ENCODE measurements around the gene ATP7B. TPM values are rescaled to one million over a fixed set of nuclear protein-coding genes. Genes with fewer than 3 reads are reported as not detected.

The ATP7B gene
- total and polyA plus RNA-seq, 12 donors: 0.80 to 5.6 (median 2.9) TPM

- TF ChIP-seq, protein P1, sequence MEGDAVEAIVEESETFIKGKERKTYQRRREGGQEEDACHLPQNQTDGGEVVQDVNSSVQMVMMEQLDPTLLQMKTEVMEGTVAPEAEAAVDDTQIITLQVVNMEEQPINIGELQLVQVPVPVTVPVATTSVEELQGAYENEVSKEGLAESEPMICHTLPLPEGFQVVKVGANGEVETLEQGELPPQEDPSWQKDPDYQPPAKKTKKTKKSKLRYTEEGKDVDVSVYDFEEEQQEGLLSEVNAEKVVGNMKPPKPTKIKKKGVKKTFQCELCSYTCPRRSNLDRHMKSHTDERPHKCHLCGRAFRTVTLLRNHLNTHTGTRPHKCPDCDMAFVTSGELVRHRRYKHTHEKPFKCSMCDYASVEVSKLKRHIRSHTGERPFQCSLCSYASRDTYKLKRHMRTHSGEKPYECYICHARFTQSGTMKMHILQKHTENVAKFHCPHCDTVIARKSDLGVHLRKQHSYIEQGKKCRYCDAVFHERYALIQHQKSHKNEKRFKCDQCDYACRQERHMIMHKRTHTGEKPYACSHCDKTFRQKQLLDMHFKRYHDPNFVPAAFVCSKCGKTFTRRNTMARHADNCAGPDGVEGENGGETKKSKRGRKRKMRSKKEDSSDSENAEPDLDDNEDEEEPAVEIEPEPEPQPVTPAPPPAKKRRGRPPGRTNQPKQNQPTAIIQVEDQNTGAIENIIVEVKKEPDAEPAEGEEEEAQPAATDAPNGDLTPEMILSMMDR (IDR thresholded peaks at IDR 0.05): no peak
- no peak for TF ChIP-seq POLR2A (IDR thresholded peaks at IDR 0.05)
- no peaks in the 10 kb centered on the region for H3K9me3 ChIP-seq (replicated peaks in 1 of 3)
- no peaks in the 10 kb centered on the region for H3K27me3 ChIP-seq
- 87 to 90% (median 90%) methylated on average over 13 of the region's 13 CpGs for WGBS, 4 donors
- no peak overlapping the region for H3K27ac ChIP-seq
- no peaks in the 10 kb centered on the region for H3K36me3 ChIP-seq (replicated peaks in 1 of 2)
- H3K4me1 ChIP-seq (replicated peaks in 1 of 2): peaks cover 3 to 4% of the 10 kb centered on the region in 2 donors
- no peak for DNase-seq
- H3K4me3 ChIP-seq: no peak overlapping the region
- intact Hi-C loops (cut with DNase I): loop anchor here in 1 of 2 donors (10.0 kb wide), 1 partner anchor 119 kb away; the partner anchor contains the start of gene NEK5
Observed at GRCh38 chr13:52005841-52006522, 5.3 kb downstream of the ATP7B start.

GRCh38 chr13:52004511-52005170 is 6.6 kb downstream of the ATP7B start:
- H3K36me3 ChIP-seq (replicated peaks in 1 of 2): no peaks in the 10 kb centered on the region
- no peaks in the 10 kb centered on the region for H3K9me3 ChIP-seq (replicated peaks in 1 of 3)
- H3K4me3 ChIP-seq: no peak overlapping the region
- WGBS, 4 donors: 81 to 88% (median 87%) methylated on average over 3 to 7 of the region's 7 CpGs
- H3K4me1 ChIP-seq (replicated peaks in 1 of 2): no peaks in the 10 kb centered on the region
- DNase-seq: no peak
- H3K27me3 ChIP-seq: no peaks in the 10 kb centered on the region
- intact Hi-C loops (cut with DNase I): loop anchor here (5.0 to 10.0 kb wide), 2 partner anchors 120 to 123 kb away; partner anchors contain the start of gene NEK5 (in 2 of the 2)
- H3K27ac ChIP-seq: no peak overlapping the region
- TF ChIP-seq POLR2A (IDR thresholded peaks at IDR 0.05): no peak
- TF ChIP-seq, protein P1 (IDR thresholded peaks at IDR 0.05): no peak

GRCh38 chr13:52003541-52003940 is 7.7 kb downstream of the ATP7B start:
- H3K27ac ChIP-seq: no peak overlapping the region
- intact Hi-C loops (cut with DNase I): loop anchor here (5.0 to 10.0 kb wide), 2 partner anchors 121 to 124 kb away; partner anchors contain the start of gene NEK5 (in 2 of the 2)
- WGBS, 4 donors: 86 to 90% (median 88%) methylated on average over 4 of the region's 4 CpGs
- H3K4me3 ChIP-seq: no peak overlapping the region
- no peaks in the 10 kb centered on the region for H3K4me1 ChIP-seq (replicated peaks in 1 of 2)
- no peaks in the 10 kb centered on the region for H3K9me3 ChIP-seq (replicated peaks in 1 of 3)
- H3K27me3 ChIP-seq: no peaks in the 10 kb centered on the region
- no peak for DNase-seq
- TF ChIP-seq POLR2A (IDR thresholded peaks at IDR 0.05): no peak
- TF ChIP-seq, protein P1 (IDR thresholded peaks at IDR 0.05): no peak
- H3K36me3 ChIP-seq (replicated peaks in 1 of 2): no peaks in the 10 kb centered on the region

DNA sequence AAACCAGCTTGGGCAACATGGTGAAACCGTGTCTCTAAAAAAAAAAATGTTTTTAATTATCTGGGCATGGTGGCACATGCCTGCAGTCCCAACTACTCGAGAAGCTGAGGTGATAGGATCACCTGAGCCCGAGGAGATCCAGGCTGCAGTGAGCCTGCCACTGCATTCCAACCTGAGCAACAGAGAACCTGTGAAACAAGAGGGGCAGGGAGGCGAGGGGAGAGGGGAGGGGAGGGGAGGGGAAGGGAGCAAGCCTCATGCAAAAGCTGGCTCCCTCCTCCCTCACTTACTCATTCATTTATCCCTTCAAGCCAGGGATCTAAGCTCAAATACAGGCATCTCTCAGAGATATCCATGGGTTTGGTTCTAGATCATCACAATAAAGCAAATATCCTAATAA is 8.9 kb downstream of the ATP7B start:
- Histone ChIP-seq H3K9me3 (replicated peaks in 1 of 3) (no peaks in the 10 kb centered on the region), H3K4me1 (replicated peaks in 1 of 2) (no peaks in the 10 kb centered on the region), H3K27me3 (no peaks in the 10 kb centered on the region), H3K36me3 (replicated peaks in 1 of 2) (no peaks in the 10 kb centered on the region), H3K4me3 (no peak overlapping the region), H3K27ac (no peak overlapping the region)
- 74 to 80% (median 77%) methylated on average over 3 to 4 of the region's 4 CpGs for WGBS, 4 donors
- TF ChIP-seq, protein P1 (IDR thresholded peaks at IDR 0.05): no peak
- TF ChIP-seq POLR2A (IDR thresholded peaks at IDR 0.05): no peak
- intact Hi-C loops (cut with DNase I): loop anchor here (5.0 to 10.0 kb wide), 2 partner anchors 122 to 125 kb away; partner anchors contain the start of gene NEK5 (in 2 of the 2)
- DNase-seq: no peak
